DMS153 treated with DMSO at 0.1 percent for 48 hours (cell line): ENCODE data around the gene PRKCZ.

Experiments
- DNase-seq: peaks from one replicate; lab custom pipeline; 2025; ENCODE audit not compliant: unreplicated experiment; lab: John Stamatoyannopoulos, UW

The PRKCZ gene

DNA sequence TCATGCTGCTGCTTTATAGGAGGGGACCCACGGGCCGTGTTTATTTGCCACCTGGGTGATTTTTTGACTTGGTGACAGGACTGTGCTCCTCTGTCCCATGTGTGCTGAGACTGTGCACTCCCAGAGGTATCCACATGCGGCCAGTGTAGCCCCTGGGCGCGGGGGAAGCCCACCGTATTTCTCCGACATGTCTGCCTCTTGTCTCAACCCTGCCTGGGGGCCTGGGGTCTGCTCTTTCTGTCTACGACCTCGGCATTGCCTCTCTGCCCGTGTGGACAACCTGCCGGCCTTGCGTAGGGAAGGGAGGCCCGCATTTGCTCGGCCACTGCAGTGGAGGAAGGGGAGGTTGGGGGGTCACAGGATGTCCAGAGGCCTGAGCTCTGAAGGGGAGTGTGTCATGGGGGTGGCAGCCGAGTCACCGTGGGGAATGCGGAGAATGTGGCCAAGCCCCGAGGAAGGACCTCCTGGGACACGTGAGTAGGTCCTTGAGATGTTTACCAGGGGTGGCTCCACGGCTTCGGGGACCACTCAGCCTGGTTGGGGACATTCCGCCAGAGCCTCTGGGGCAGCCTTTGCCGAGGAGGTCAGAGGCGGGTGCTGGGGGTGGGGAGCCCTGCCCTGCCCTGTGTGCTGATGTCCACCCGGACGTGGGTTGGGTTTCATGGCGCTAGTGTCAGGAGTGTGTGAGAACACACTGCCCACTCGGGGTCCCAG is 11.0 kb downstream of the PRKCZ start:
- DNase-seq, result no peak

DNA sequence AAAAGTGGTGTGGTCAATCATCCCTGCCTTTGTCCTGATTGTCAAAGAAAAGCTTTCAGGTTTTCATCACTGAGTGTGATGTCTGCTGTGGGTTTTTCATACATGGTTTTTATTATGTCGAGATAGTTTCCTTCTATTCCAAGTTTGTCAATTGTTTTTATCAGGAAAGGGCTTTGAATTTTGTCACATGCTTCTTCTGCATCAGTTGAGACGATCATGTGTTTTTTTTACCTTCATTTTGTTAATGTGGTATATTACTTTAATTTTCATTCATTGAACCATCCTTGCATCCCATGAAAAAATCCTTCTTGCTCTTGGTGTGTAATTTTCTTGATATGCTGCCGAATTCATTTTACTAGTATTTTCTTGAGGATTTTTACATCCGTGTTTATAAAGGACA is 15.5 kb downstream of the PRKCZ start:
- no peak for DNase-seq

DNA sequence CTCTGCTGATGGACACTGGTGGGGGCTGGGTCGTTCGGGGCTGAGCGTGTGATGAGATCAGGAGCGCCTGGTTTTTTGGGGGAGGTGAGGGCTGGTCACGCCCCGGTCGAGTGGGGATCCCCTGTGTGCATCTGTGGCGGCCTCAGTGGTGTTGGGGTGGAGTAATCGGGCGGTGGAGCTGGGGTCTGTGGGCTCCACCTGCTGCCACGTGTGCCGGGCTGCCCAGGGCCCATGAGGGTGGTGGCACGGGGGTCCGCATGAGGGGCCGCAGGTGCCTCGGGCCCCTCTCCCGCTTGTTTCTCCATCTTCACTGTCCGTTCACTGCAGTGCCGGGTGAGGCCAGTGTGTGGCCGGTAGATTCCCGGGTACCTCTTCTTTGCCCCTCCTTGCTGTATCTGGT is 17.2 kb downstream of the PRKCZ start:
- no peak for DNase-seq

GRCh38 chr1:2067981-2068380 is 17.8 kb downstream of the PRKCZ start:
- no peak for DNase-seq

DNA sequence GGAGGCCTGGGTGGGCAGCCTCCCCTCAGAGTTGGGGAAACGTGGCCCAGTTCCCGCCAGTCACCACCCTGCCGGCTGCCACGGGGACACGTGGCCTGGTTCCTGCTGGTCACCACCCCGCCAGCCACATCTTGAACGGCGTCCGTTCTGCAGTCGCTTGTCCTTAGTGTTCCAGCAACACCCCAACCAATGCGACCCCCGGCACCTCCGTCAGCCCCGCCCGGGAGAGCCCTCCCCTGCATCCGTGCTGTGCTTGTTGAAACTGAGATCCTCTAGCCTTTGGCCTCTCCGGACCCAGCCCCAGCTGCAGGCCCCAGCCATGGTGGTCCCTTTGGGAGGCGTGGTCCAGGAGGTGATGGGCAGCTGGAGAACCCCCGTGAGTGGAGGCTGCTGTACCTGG is 18.7 kb downstream of the PRKCZ start:
- no peak for DNase-seq

- DNase-seq, result no peak
Observed at GRCh38 chr1:2070016-2070415, 19.8 kb downstream of the PRKCZ start.

GRCh38 chr1:2070800-2071530 is 20.8 kb downstream of the PRKCZ start:
- no peak for DNase-seq

DNA sequence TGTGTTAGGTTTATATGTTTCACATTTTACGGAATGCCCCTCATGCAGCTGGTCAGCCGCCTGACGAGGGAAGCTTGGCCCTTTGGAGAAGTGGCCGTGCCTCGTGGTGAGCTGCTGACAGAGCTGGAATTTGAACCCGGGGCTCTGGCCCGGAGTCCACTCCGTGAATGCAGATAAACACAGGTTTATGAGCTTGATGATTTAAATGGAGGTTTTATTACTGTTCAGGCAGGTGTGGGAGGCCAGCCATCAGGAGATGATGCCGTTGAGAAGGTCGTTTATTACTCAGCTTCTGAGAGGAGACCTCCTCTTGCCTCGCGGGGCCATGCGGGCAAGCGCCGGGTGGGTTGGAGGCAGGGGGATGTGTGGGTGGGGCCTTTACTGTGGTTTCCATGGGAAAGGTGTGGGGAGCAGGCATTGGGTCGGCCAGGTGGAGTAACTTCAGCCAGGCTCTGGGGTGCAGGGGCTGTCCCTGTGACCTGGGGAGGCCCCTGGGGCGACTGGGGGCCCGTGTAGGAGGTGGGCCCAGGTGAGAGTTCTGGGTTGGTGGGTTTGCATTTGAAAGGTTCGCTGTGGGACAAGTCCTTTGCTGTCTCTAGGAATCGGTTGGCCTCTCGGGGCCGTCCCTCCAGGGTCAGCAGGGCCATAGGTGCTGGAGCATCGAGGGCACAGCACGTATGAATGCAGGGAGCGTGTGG is 22.0 kb downstream of the PRKCZ start:
- DNase-seq, result no peak

GRCh38 chr1:2072891-2073290 is 22.7 kb downstream of the PRKCZ start:
- no peak for DNase-seq

- DNase-seq, result no peak
Observed at GRCh38 chr1:2073382-2074230, 23.4 kb downstream of the PRKCZ start.

DNA sequence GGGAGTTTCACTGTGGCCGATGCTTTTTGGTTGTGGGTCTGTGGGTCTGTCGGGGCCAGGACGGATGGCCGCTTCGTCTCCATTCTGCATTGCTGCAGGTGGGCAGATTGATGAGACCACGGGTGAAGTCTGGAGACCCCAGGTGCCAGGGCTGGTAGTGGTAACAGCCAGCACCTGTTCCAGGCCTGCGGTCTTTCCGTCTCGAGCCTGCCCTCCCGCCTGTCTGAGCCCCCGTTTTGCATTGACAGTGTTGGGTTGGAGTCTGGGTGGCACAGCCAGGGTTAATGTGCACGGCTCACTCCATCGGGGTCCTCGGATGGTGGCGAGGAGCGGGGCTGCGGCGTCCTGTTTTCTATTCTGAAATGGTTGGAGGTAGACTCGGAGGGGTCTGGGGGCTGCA is 24.2 kb downstream of the PRKCZ start:
- no peak for DNase-seq

DNA sequence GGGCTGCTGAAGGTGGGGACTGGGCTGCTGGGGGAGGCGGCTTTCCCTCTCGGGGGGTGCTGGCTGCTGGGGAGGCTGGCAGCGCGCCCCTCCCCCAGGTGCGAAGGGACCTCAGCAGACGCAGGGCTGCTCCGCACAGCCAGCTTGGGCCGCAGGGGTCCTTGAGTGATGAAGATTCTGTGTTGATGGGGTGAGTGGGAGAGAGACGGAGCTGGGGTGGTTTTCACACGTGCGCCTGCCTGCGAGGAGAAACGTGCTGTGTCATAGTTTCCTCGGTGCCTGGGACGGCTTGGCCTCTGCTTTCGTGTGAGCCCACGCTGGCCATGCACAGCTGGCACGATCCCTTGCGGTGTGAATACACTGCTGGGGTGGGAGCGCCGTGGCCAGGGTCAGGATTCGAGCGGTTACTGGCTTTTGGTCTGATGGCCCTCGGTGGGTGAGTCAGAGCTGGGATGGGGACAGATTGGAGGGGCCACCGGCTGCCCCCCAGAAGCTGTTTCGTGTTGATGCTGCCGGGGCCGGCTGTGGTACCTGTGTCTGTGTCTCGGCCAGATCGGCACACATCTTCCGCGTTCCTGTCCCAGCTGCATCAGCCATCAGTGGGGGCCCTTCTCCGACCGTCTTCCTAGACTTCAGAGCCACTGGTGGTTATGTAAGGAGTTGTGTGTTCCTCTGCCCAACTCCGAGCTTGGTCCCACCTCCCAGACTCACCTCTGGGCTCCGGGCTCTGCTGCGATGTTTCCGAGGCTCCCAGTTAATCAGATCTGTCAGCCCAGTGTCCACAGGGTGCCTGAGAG is 24.9 kb downstream of the PRKCZ start:
- DNase-seq, result no peak

DNA sequence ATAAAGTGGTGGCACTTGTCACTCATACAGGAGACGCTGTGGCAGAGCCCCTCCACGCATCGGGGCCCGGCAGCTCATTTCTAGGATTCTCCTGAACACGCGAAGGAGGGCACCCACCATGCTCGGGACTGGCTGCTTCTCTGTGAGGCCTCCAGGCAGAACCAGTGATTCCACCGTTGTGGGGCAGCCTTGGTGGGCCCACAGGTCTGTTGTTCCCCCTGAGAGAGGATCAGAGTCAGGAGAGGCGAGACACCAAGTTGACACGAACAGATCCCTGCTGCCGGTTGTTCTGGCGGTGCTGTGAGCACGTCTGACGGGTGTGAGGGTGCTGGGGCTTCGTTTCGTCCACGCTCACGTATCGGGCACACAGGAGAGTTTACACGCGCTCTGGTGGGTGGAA is 26.6 kb downstream of the PRKCZ start:
- no peak for DNase-seq

GRCh38 chr1:2078170-2078569 is 28.0 kb downstream of the PRKCZ start:
- no peak for DNase-seq

DNA sequence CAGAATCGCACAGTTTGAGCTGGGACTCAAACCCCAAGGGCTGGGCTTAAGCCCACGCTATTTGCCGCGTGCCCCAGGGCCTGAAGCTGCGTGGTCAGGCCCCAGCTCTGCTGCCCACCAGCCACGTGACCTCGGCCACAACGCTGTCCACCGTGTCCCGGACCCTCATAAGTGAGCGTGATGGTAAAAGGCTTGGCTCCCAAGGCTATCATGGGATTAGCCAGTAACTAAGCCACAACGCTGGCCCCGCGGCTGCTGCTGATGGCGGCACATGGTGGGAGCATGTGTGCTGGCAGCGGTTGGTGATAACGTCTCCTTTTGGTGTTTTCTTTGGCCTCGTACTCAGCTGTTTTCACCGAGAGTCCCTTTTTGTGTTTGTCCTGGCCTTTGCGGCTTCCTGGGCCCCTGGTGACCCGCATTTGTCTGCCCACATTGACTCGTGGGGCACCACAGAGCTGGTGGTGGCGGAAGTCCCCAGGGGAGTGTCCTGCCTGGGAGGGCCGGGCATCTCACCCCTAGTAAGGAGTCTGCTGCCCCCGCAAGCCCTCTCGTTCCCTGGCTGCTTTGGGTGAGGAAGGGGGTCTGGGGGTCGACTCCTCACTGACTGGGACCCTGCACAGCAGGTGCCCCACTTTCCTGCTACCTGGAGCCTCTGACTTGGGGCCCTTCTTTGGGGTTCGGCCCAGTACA is 29.3 kb downstream of the PRKCZ start:
- no peak for DNase-seq

- DNase-seq, result no peak
Observed at GRCh38 chr1:2080140-2080539, 29.9 kb downstream of the PRKCZ start.

GRCh38 chr1:2080884-2081283 is 30.7 kb downstream of the PRKCZ start:
- DNase-seq, result no peak

- DNase-seq, result no peak
Observed at GRCh38 chr1:2081326-2081885, 31.2 kb downstream of the PRKCZ start.

- no peak for DNase-seq
Observed at GRCh38 chr1:2082064-2082463, 31.9 kb downstream of the PRKCZ start.

- no peak for DNase-seq
Observed at GRCh38 chr1:2083666-2084065, 33.5 kb downstream of the PRKCZ start.
